A549 (cell line): ENCODE data around the gene PTPN1. TPM values are rescaled to one million over a fixed set of nuclear protein-coding genes. Genes with fewer than 3 reads are reported as not detected.
"Not testable (repeated sequence)": the region's sequence is repeated elsewhere in the genome, so short reads cannot be mapped to it uniquely, and the experiment has no call there.

ENCODE experiments used
- ATAC-seq, 2 experiments: fragments of 200-7000 bp in 1 of 2; fragments of >200 bp in 1 of 2; cut with Nextera tagmentation in 1 of 2; cut with Tn5 transposase in 1 of 2; 3 replicates each; pipeline versions ENCODE4 v1.8.0 to v1.9.1; 2018 to 2020; ENCODE audit warnings: mild to moderate bottlenecking in 1 of 2, moderate library complexity in 1 of 2
- CTCF ChIA-PET: fragments of 300-600 bp; sonication (Branson Sonifier 250); formaldehyde crosslinking; extraction: SDS; loops from one replicate; lab custom pipeline; 2021; ENCODE audit warnings: antibody characterized with exemption, inconsistent platforms; lab: Yijun Ruan, JAX
- POLR2A ChIA-PET: fragments of 350-600 bp; formaldehyde crosslinking; extraction: SDS; loops from one replicate; lab custom pipeline; 2021; ENCODE audit warnings: antibody characterized with exemption, inconsistent platforms; lab: Yijun Ruan, JAX
- DNase-seq, 2 experiments: peaks; one replicate each; pipeline versions ENCODE4 v3.0.0 to v3.0.0-alpha.2; 2011 to 2016; ENCODE audit warnings: low read depth in 1 of 2, low spot score in 1 of 2
- FAIRE-seq: peaks from 2 replicates; lab custom pipeline; 2011; peaks lifted over from hg19 to GRCh38; lab: Jason Lieb, UNC
- H3K27ac ChIP-seq, 2 experiments: fragments of >200 bp; sonication (Bioruptor Twin); formaldehyde crosslinking; 3 replicates each; pipeline ENCODE4 v1.5.1; 2016 to 2017
- H3K4me1 ChIP-seq: fragments of >200 bp; sonication (Bioruptor Twin); formaldehyde crosslinking; 3 replicates; pipeline ENCODE4 v1.6.1; 2016
- H3K4me2 ChIP-seq: fragments of >200 bp; sonication (Bioruptor Twin); formaldehyde crosslinking; 3 replicates; pipeline ENCODE4 v1.6.1; 2016
- H3K4me3 ChIP-seq: fragments of >200 bp; sonication (Bioruptor Twin); formaldehyde crosslinking; 3 replicates; pipeline ENCODE4 v1.5.1; 2016
- H3K9me3 ChIP-seq: fragments of >200 bp; sonication (Bioruptor Twin); formaldehyde crosslinking; 3 replicates; pipeline ENCODE4 v1.6.1; 2016
- BCL3 ChIP-seq: fragments of >200 bp; sonication (Bioruptor Twin); formaldehyde crosslinking; IDR thresholded peaks from 3 replicates; pipeline ENCODE4 v1.6.1; 2016
- CEBPB ChIP-seq, 2 experiments: fragments of >200 bp in 1 of 2; sonication (Bioruptor Twin) in 1 of 2; formaldehyde crosslinking in 1 of 2; IDR thresholded peaks; 2 replicates each; pipeline ENCODE4 v1.6.1; 2012 to 2016
- CHD4 ChIP-seq: fragments of 200-600 bp; sonication (generic); IDR thresholded peaks from 2 replicates; pipeline ENCODE4 v1.6.1; 2016; ENCODE audit warnings: antibody characterized with exemption, mild to moderate bottlenecking, borderline replicate concordance
- ELK1 ChIP-seq: fragments of 150-350 bp; IDR thresholded peaks from 2 replicates; pipeline ENCODE4 v1.6.1; 2014; ENCODE audit warnings: low read depth, mild to moderate bottlenecking, low read length
- EP300 ChIP-seq, 2 experiments: fragments of >200 bp; sonication (Bioruptor Twin); formaldehyde crosslinking; IDR thresholded peaks; 2 replicates in 1 of 2; 3 replicates in 1 of 2; pipeline ENCODE4 v1.6.1; 2016 to 2017
- FOSB ChIP-seq: fragments of 250-450 bp; sonication (Bioruptor Pico); IDR thresholded peaks from 2 replicates; pipeline ENCODE4 v1.5.0; 2020; ENCODE audit warnings: mild to moderate bottlenecking, moderate library complexity
- FOSL2 ChIP-seq, 2 experiments: fragments of 450-650 bp in 1 of 2; fragments of >200 bp in 1 of 2; sonication (Bioruptor Twin) in 1 of 2; formaldehyde crosslinking; IDR thresholded peaks; 2 replicates each; pipeline versions ENCODE4 v1.5.0 to v1.6.1; 2016 to 2020; ENCODE audit warnings: mild to moderate bottlenecking in 1 of 2, moderate library complexity in 1 of 2
- FOXS1 ChIP-seq: fragments of 250-450 bp; sonication (Bioruptor Pico); IDR thresholded peaks from 2 replicates; pipeline ENCODE4 v1.5.0; 2020; ENCODE audit warnings: mild to moderate bottlenecking, moderate library complexity
- GATA3 ChIP-seq: IDR thresholded peaks from 2 replicates; pipeline ENCODE4 v1.6.1; 2012; ENCODE audit warnings: borderline replicate concordance
- HDAC2 ChIP-seq: fragments of 200-600 bp; sonication (generic); IDR thresholded peaks from 2 replicates; pipeline ENCODE4 v1.6.1; 2016
- HES2 ChIP-seq: fragments of >200 bp; sonication (Bioruptor Twin); formaldehyde crosslinking; IDR thresholded peaks from 2 replicates; pipeline ENCODE4 v1.6.1; 2016
- HOXB5 ChIP-seq: fragments of 250-450 bp; sonication (Bioruptor Pico); IDR thresholded peaks from 2 replicates; pipeline ENCODE4 v1.5.0; 2020; ENCODE audit warnings: mild to moderate bottlenecking, moderate library complexity
- JUNB ChIP-seq: fragments of >200 bp; sonication (Bioruptor Twin); formaldehyde crosslinking; IDR thresholded peaks from 2 replicates; pipeline ENCODE4 v1.6.1; 2016
- MAFK ChIP-seq: fragments of 450-650 bp; IDR thresholded peaks from 2 replicates; pipeline ENCODE4 v1.6.1; 2014; ENCODE audit not compliant: partially characterized antibody
- MAZ ChIP-seq: fragments of 150-350 bp; IDR thresholded peaks from 2 replicates; pipeline ENCODE4 v1.6.1; 2014; ENCODE audit warnings: antibody characterized with exemption, low read depth, low read length, borderline replicate concordance
- MYC ChIP-seq: IDR thresholded peaks from 2 replicates; pipeline ENCODE4 v1.6.1; 2012; ENCODE audit warnings: mild to moderate bottlenecking, inconsistent platforms, low read length, improper control_type of control experiment, borderline replicate concordance
- NFE2L2 ChIP-seq: fragments of 150-350 bp; conservative IDR thresholded peaks from 2 replicates; pipeline ENCODE4 v1.6.1; 2014; ENCODE audit warnings: low read length
- NPAS2 ChIP-seq: fragments of 250-450 bp; sonication (Bioruptor Pico); IDR thresholded peaks from 2 replicates; pipeline ENCODE4 v1.8.0; 2022; ENCODE audit warnings: mild to moderate bottlenecking, moderate library complexity, borderline replicate concordance
- NR3C1 ChIP-seq: fragments of >200 bp; sonication (Bioruptor Twin); formaldehyde crosslinking; IDR thresholded peaks from 3 replicates; pipeline ENCODE4 v1.6.1; 2017
- RAD21 ChIP-seq, 2 experiments: fragments of >200 bp in 1 of 2; sonication (Bioruptor Twin) in 1 of 2; formaldehyde crosslinking in 1 of 2; IDR thresholded peaks in 1 of 2; conservative IDR thresholded peaks in 1 of 2; 2 replicates in 1 of 2; 3 replicates in 1 of 2; pipeline ENCODE4 v1.6.1; 2012 to 2018; ENCODE audit warnings: inconsistent platforms in 1 of 2
- RARB ChIP-seq: fragments of 250-450 bp; sonication (Bioruptor Pico); IDR thresholded peaks from 2 replicates; pipeline ENCODE4 v1.8.0; 2021; ENCODE audit warnings: mild to moderate bottlenecking, moderate library complexity
- TFCP2L1 ChIP-seq: fragments of 250-450 bp; sonication (Bioruptor Pico); IDR thresholded peaks from 2 replicates; pipeline ENCODE4 v1.5.0; 2021; ENCODE audit warnings: mild to moderate bottlenecking
- TP53 ChIP-seq: fragments of 250-450 bp; sonication (Bioruptor Pico); IDR thresholded peaks from 2 replicates; pipeline ENCODE4 v1.5.0; 2021; ENCODE audit warnings: mild to moderate bottlenecking, moderate library complexity
- ZC3H11A ChIP-seq: fragments of 450-650 bp; IDR thresholded peaks from 2 replicates; pipeline ENCODE4 v1.6.1; 2014; ENCODE audit warnings: antibody characterized with exemption, mild to moderate bottlenecking
- ZFP36 ChIP-seq: fragments of 450-650 bp; IDR thresholded peaks from 2 replicates; pipeline ENCODE4 v1.6.1; 2014; ENCODE audit warnings: borderline replicate concordance; ENCODE audit not compliant: partially characterized antibody
- ZNF302 ChIP-seq: fragments of 250-450 bp; sonication (Bioruptor Pico); IDR thresholded peaks from 2 replicates; pipeline ENCODE4 v1.9.0; 2021; ENCODE audit warnings: inconsistent platforms, mild to moderate bottlenecking, moderate library complexity
- WGBS: methylation state at CpG from one replicate; pipeline ENCODE4 v1.1.6; 2017; ENCODE audit errors: missing lambda C conversion rate; 5-methylcytosine and 5-hydroxymethylcytosine counted together
- polyA plus RNA-seq, 4 experiments: library from polyadenylated mRNA; depleted of rRNA in 3 of 4; stranded (reverse); fragments of >200 nt; fragmentation: RNase III in 1 of 4; extraction: RNeasy Plus Mini Kit Qiagen cat#74134 plus additional on column Dnase treatment in 1 of 4; gene quantifications; 2 replicates in 3 of 4; 3 replicates in 1 of 4; pipeline ENCODE4 v1.2.3, GENCODE V29; 2011 to 2017

The PTPN1 gene
- polyA plus RNA-seq, 2 of the 4 experiments (the other 2 are of a cell fraction), result 23.2 to 24.3 TPM

- no peak for TF ChIP-seq MYC
- no peak for TF ChIP-seq FOSB (CRISPR knock-in tag)
- TF ChIP-seq FOXS1 (CRISPR knock-in tag), result no peak
- TF ChIP-seq ZNF302, result no peak
- TF ChIP-seq RAD21 (conservative IDR thresholded peaks at IDR 0.05 in 1 of 2, IDR thresholded peaks at IDR 0.05 in 1 of 2), result no peak
- CTCF ChIA-PET, result interaction anchor here (1.1 to 1.7 kb wide), 3 partner anchors 10 to 134 kb away, joined by 4 to 5 read pairs (median 5); no protein-coding TSS in a partner anchor
Observed at GRCh38 chr20:50615407-50615806, 105.2 kb downstream of the PTPN1 start.

GRCh38 chr20:50617022-50617421, 106.8 kb downstream of the PTPN1 start:
- 83% methylated on average over 5 of the region's 5 CpGs for WGBS
- TF ChIP-seq RAD21 (conservative IDR thresholded peaks at IDR 0.05 in 1 of 2, IDR thresholded peaks at IDR 0.05 in 1 of 2) (no peak), GATA3 (no peak), NFE2L2 (peak; percentile 88), MAFK (peak; percentile 81)
- ChIA-PET CTCF (interaction anchor here (1.0 to 2.7 kb wide), 7 partner anchors 10 to 172 kb away, joined by 3 to 24 read pairs (median 6); no protein-coding TSS in a partner anchor), POLR2A (no interaction called here)
- no peak for ATAC-seq
- peaks cover 11% of the 10 kb centered on the region; the same call in 2 of the 3 replicates for H3K9me3 ChIP-seq
- no peak for DNase-seq
- peak overlapping the region; percentile 45 to 74; a peak in 4 of 6 replicates for H3K27ac ChIP-seq
- no peak for FAIRE-seq
- H3K4me2 ChIP-seq, result no peak overlapping the region
- H3K4me1 ChIP-seq, result 0 out of 3 replicates have a peak, but pooled peaks cover 5% of the 10 kb centered on the region
- no peak overlapping the region for H3K4me3 ChIP-seq

More at GRCh38 chr20:50615407-50615806, 105.2 kb downstream of the PTPN1 start:
- ATAC-seq (no peak), FAIRE-seq (no peak), DNase-seq (no peak)
- Histone ChIP-seq H3K4me1 (0 out of 3 replicates have a peak, but pooled peaks cover 5% of the 10 kb centered on the region), H3K4me2 (no peak overlapping the region), H3K27ac (no peak overlapping the region), H3K4me3 (no peak overlapping the region), H3K9me3 (no peaks in the 10 kb centered on the region)
- POLR2A ChIA-PET, result interaction anchor here (0.6 kb wide), 1 partner anchor 23 kb away, joined by 3 read pairs; no protein-coding TSS in a partner anchor
- WGBS, result 84% methylated on average over 6 of the region's 6 CpGs

GRCh38 chr20:50618537-50618936, 108.4 kb downstream of the PTPN1 start:
- Histone ChIP-seq H3K4me1 (0 out of 3 replicates have a peak, but pooled peaks cover 5% of the 10 kb centered on the region), H3K27ac (peak overlapping the region in 1 of 2 experiments; percentile 48; a peak in 1 of 6 replicates), H3K4me3 (no peak overlapping the region), H3K9me3 (peaks cover 11% of the 10 kb centered on the region; the same call in 2 of the 3 replicates), H3K4me2 (no peak overlapping the region)
- no peak for ATAC-seq
- WGBS, result 92% methylated on average over 1 of the region's 1 CpG
- no peak for TF ChIP-seq MAZ
- TF ChIP-seq CHD4, result no peak
- no peak for TF ChIP-seq ELK1
- no peak for TF ChIP-seq TFCP2L1 (CRISPR knock-in tag)
- TF ChIP-seq NR3C1, result no peak
- TF ChIP-seq NPAS2 (CRISPR knock-in tag), result no peak
- TF ChIP-seq HOXB5 (CRISPR knock-in tag), result no peak
- no peak for TF ChIP-seq MYC
- TF ChIP-seq EP300 (IDR thresholded peaks at IDR 0.05), result no peak
- TF ChIP-seq FOSL2 (IDR thresholded peaks at IDR 0.05), result no peak
- no peak for TF ChIP-seq FOSL2 (CRISPR knock-in tag; IDR thresholded peaks at IDR 0.05)
- TF ChIP-seq HDAC2, result no peak
- TF ChIP-seq RARB (CRISPR knock-in tag), result no peak
- no peak for TF ChIP-seq BCL3
- no peak for TF ChIP-seq ZFP36
- TF ChIP-seq JUNB, result no peak
- no peak for TF ChIP-seq CEBPB (IDR thresholded peaks at IDR 0.05)
- TF ChIP-seq TP53 (CRISPR knock-in tag), result no peak
- no peak for TF ChIP-seq GATA3
- no peak for TF ChIP-seq HES2
- TF ChIP-seq ZC3H11A, result no peak
- ChIA-PET POLR2A (no interaction called here), CTCF (interaction anchor here (0.8 to 2.7 kb wide), 10 partner anchors 8 to 172 kb away, joined by 3 to 24 read pairs (median 4); no protein-coding TSS in a partner anchor)
- FAIRE-seq, result no peak
- DNase-seq, result no peak

GRCh38 chr20:50620459-50620858, 110.3 kb downstream of the PTPN1 start:
- FAIRE-seq, DNase-seq, H3K4me2 ChIP-seq, H3K4me1 ChIP-seq, POLR2A ChIA-PET, H3K4me3 ChIP-seq, ATAC-seq, H3K27ac ChIP-seq: not testable (repeated sequence)
- CTCF ChIA-PET, result interaction anchor here (0.6 to 19.2 kb wide), 5 partner anchors 20 to 168 kb away, joined by 3 to 347 read pairs (median 4); partner anchors contain the start of gene BCAS4
- peaks cover 11% of the 10 kb centered on the region; the same call in 2 of the 3 replicates for H3K9me3 ChIP-seq
- 87% methylated on average over 9 of the region's 9 CpGs for WGBS
